Lung (tissue), 12 donors: ENCODE results near the gene DSN1. TPM values are rescaled to one million over a fixed set of nuclear protein-coding genes. Genes with fewer than 3 reads are reported as not detected.

ENCODE experiments used
- ATAC-seq: fragments of 200-7000 bp; cut with Tn5 transposase; one replicate; pipeline ENCODE4 v1.9.1; 2020; ENCODE audit warnings: moderate number of reproducible peaks; ENCODE audit not compliant: insufficient read depth, low FRiP score
- DNase-seq, 3 donors: peaks; one replicate each; pipeline ENCODE4 v3.0.0-alpha.2; 2013 to 2017
- H3K27ac ChIP-seq, 2 donors: one replicate each; pipeline ENCODE4 v1.5.1; 2013; ENCODE audit warnings: mild to moderate bottlenecking in 2 of 2, moderate library complexity in 2 of 2, control low read depth in 1 of 2, inconsistent platforms in 1 of 2, low read depth in 1 of 2, low read length in 1 of 2
- H3K27me3 ChIP-seq, 3 donors: one replicate each; pipeline ENCODE4 v1.5.1; 2013; ENCODE audit warnings: low read length in 2 of 3; ENCODE audit not compliant: control insufficient read depth in 3 of 3, insufficient read depth in 3 of 3
- H3K36me3 ChIP-seq, 4 donors: one replicate each; pipeline ENCODE4 v1.5.1; 2013; ENCODE audit warnings: low read length in 4 of 4, mild to moderate bottlenecking in 1 of 4, moderate library complexity in 1 of 4; ENCODE audit not compliant: control insufficient read depth in 4 of 4, insufficient read depth in 4 of 4
- H3K4me1 ChIP-seq, 5 donors: one replicate each; pipeline ENCODE4 v1.5.1; 2013; ENCODE audit warnings: low read length in 5 of 5, mild to moderate bottlenecking in 2 of 5, moderate library complexity in 1 of 5; ENCODE audit not compliant: control insufficient read depth in 5 of 5, insufficient read depth in 5 of 5
- H3K4me3 ChIP-seq: one replicate; pipeline ENCODE4 v1.5.1; 2013; ENCODE audit warnings: mild to moderate bottlenecking, control low read depth, moderate library complexity
- H3K9ac ChIP-seq, 2 donors: one replicate each; pipeline ENCODE4 v1.5.1; 2013; ENCODE audit warnings: low read length in 2 of 2, control low read depth in 1 of 2; ENCODE audit not compliant: insufficient read depth in 1 of 2
- H3K9me3 ChIP-seq, 4 donors: one replicate each; pipeline ENCODE4 v1.5.1; 2013; ENCODE audit warnings: low read length in 3 of 4, mild to moderate bottlenecking in 1 of 4, moderate library complexity in 1 of 4; ENCODE audit not compliant: control insufficient read depth in 4 of 4, insufficient read depth in 3 of 4
- CTCF ChIP-seq: IDR thresholded peaks from 2 replicates; pipeline ENCODE4 v1.5.1; 2012; ENCODE audit warnings: mild to moderate bottlenecking; ENCODE audit errors: control extremely low read depth, extremely low read depth
- WGBS, 2 donors: extraction: QIAGEN DNeasy Blood & Tissue Kit; methylation state at CpG; one replicate each; pipeline ENCODE4 v1.1.7; 2013; 5-methylcytosine and 5-hydroxymethylcytosine counted together
- polyA plus RNA-seq, 2 donors: library from polyadenylated mRNA; stranded (reverse); fragments of 200-250 nt; gene quantifications; one replicate each; pipeline ENCODE4 v1.2.1, GENCODE V29; 2013
- total RNA-seq, 2 donors: library from RNA; depleted of rRNA in 1 of 2; stranded (reverse); fragments of >200 nt in 1 of 2; gene quantifications; one replicate each; pipeline ENCODE4 v1.2.1, GENCODE V29; 2014 to 2021
- donor health status: control.
- donor health status: control.
- donor health status: Bipolar disorder and iron deficiency.
- donor health status: healthy.
- donor health status: DM: yes; HTN: yes; CAD: no.

The DSN1 gene
- total and polyA plus RNA-seq, 4 donors: 5.8 to 11.0 (median 9.7) TPM

- no peak for DNase-seq
- Histone ChIP-seq H3K9me3 (no peaks in the 10 kb centered on the region), H3K27ac (no peak overlapping the region), H3K27me3 (no peaks in the 10 kb centered on the region), H3K36me3 (peaks cover 0 to 1% (median 0%) of the 10 kb centered on the region in 4 donors), H3K9ac (no peak overlapping the region), H3K4me1 (peaks cover 0 to 2% (median 0%) of the 10 kb centered on the region in 5 donors), H3K4me3 (no peak overlapping the region)
- WGBS, 2 donors: 89 to 91% methylated on average over 3 of the region's 3 CpGs
- ATAC-seq: no peak
- TF ChIP-seq CTCF: no peak
Measured at GRCh38 chr20:36736451-36737182, 36.9 kb downstream of the DSN1 start.

- no peaks in the 10 kb centered on the region for H3K9me3 ChIP-seq
- H3K4me1 ChIP-seq: peaks cover 0 to 2% (median 0%) of the 10 kb centered on the region in 5 donors
- no peak overlapping the region for H3K27ac ChIP-seq
- no peak for ATAC-seq
- TF ChIP-seq CTCF: no peak
- H3K4me3 ChIP-seq: no peak overlapping the region
- H3K27me3 ChIP-seq: no peaks in the 10 kb centered on the region
- peaks cover 0 to 1% (median 0%) of the 10 kb centered on the region in 4 donors for H3K36me3 ChIP-seq
- H3K9ac ChIP-seq: no peak overlapping the region
- DNase-seq: no peak
- WGBS, 2 donors: 94 to 98% methylated on average over 1 of the region's 1 CpG
Measured at GRCh38 chr20:36732456-36732855, 41.1 kb downstream of the DSN1 start.

GRCh38 chr20:36728986-36729385, 44.6 kb downstream of the DSN1 start:
- no peak for ATAC-seq
- H3K9ac ChIP-seq: no peak overlapping the region
- no peaks in the 10 kb centered on the region for H3K9me3 ChIP-seq
- H3K27ac ChIP-seq: no peak overlapping the region
- no peaks in the 10 kb centered on the region for H3K27me3 ChIP-seq
- H3K36me3 ChIP-seq: no peaks in the 10 kb centered on the region
- WGBS, 2 donors: 41 to 67% methylated on average over 3 of the region's 3 CpGs
- DNase-seq: no peak
- H3K4me3 ChIP-seq: no peak overlapping the region
- H3K4me1 ChIP-seq: peaks cover 0 to 2% (median 0%) of the 10 kb centered on the region in 5 donors
- no peak for TF ChIP-seq CTCF

- H3K27me3 ChIP-seq: no peaks in the 10 kb centered on the region
- no peak overlapping the region for H3K9ac ChIP-seq
- ATAC-seq: no peak
- no peak overlapping the region for H3K27ac ChIP-seq
- peaks cover 0 to 4% (median 0%) of the 10 kb centered on the region in 4 donors for H3K36me3 ChIP-seq
- no peaks in the 10 kb centered on the region for H3K4me1 ChIP-seq
- no peaks in the 10 kb centered on the region for H3K9me3 ChIP-seq
- 96 to 98% methylated on average over 3 of the region's 3 CpGs for WGBS, 2 donors
- no peak for TF ChIP-seq CTCF
- no peak for DNase-seq
- H3K4me3 ChIP-seq: no peak overlapping the region
Measured at GRCh38 chr20:36726168-36726567, 47.4 kb downstream of the DSN1 start.
